IPS-NIHi11 (cell line): Measurements from ENCODE around the gene CCDC68.

Source experiments
- DNase-seq: peaks from one replicate; pipeline ENCODE4 v3.0.0; 2012; ENCODE audit warnings: mixed read lengths, low spot score

The CCDC68 gene

DNA sequence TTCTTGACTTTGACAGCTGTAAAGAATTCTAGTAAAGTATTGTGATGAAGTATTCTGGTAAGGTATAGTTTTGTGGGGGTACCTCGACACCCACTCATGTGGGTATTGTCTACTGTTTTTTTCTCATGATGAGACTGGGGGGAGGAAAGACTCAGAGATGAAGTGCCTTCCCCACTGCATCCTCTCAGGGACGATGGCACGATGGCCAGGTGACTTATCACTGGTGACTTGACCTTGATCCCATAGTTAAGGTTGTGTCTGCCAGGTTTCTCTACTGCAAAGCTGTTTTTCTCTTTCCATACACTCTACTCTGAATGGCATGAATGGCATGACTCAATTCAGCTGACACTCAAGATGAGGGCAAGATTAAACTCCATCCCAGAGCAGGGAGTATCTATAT lies 936 bp upstream of the CCDC68 start:
- DNase-seq = no peak

DNA sequence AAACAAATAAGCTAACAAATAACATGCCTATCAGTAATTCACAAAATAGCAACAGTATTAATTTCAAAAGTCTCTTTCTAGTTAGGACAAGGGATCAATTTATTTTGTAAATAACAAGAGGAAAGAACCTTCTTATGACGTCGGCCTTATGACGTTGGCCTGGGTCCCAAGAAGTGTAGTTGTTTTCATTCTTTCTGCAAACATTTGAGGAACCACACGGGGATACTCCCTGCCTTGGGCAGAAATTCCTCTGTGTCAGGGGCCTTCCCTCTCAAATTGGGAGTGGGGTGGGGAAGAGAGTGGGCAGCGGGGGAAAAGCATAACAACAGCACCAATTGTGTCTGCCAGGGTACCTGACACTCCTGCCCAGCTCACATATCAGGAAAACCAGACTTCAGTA lies 1.3 kb downstream of the CCDC68 start:
- DNase-seq = no peak

- no peak for DNase-seq
These were observed 1.9 kb downstream of the CCDC68 start for GRCh38 chr18:54957296-54957832.

GRCh38 chr18:54956506-54956905 lies 2.8 kb downstream of the CCDC68 start:
- DNase-seq = no peak

DNA sequence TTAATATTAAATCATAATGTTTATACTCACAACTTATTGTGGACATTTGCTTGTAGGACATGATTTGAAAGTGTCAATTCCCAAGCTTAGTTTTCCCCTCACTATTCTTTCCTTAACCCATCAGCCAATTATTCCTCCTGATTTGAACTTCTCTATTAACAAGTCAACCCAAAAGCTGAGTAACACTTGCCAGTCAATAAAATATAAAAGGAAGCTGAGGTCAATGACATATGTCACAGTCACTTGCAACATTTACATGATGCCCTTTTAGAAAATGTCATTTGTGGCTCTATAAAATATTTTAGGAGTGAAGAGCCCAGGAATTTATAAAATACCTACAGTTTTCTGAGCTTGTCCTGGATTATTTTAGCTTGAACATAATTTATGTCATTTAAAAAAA lies 7.2 kb downstream of the CCDC68 start:
- DNase-seq = no peak

DNA sequence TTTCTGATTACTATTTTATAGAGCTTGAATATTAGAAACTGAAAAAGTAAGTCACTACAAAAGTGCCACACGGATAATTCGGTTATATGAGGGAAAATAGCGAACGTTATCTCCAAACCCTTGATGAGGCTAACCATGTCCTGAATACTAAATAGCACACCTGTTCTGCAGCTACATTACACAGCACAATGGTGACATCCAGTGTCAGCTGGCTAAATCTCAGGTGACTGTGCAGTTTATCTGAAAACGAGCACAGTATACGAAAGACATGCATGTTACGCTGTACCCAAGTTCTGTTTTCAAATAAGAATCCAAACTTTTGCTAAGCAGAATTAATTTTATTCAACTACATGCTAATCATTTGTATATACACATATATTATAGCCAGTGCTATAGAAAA lies 9.0 kb downstream of the CCDC68 start:
- DNase-seq = no peak

DNA sequence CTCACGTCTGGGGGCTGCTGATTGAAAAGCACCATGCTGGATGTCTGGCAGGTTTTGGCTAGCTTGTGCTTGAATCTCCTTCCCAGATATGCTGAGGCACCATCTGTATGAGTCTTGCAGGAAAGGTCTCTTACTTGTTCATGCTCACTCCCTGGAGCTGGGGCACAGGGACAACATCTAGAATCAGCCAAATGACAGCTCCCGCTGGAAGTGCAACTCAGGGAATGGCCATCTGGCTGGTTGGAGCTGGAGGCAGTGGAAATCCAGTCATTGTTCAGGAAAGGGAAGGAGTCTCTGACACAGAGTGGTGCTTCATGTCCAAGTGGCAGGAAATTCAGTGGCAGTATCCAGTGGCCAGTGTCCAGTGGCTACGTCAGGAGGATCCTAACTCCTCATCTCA lies 9.7 kb downstream of the CCDC68 start:
- DNase-seq = no peak

GRCh38 chr18:54948350-54948837 lies 10.9 kb downstream of the CCDC68 start:
- no peak for DNase-seq

- no peak for DNase-seq
These were observed 12.2 kb downstream of the CCDC68 start for GRCh38 chr18:54947091-54947490.

DNA sequence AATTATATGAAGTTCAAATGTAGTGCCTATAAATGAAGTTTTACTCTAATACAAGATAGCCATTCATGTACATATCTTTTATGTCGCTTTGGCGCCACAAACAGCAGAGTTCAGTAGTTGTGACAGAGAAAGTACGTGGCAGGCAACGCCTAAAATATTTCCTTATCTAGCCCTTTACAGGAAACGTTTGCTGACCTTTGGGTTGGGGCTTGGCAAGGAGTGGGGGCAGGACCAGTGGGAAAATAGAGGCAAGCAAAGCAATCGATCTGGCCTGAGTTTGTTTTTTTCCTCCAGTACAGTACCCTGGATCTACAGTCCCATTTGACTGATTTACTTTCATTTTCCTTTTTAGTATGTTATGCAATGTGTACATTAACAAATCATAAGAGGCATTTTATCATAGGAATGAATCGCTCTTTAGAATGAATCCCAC lies 13.1 kb downstream of the CCDC68 start:
- DNase-seq = no peak

GRCh38 chr18:54945576-54946125 lies 13.6 kb downstream of the CCDC68 start:
- DNase-seq = no peak

DNA sequence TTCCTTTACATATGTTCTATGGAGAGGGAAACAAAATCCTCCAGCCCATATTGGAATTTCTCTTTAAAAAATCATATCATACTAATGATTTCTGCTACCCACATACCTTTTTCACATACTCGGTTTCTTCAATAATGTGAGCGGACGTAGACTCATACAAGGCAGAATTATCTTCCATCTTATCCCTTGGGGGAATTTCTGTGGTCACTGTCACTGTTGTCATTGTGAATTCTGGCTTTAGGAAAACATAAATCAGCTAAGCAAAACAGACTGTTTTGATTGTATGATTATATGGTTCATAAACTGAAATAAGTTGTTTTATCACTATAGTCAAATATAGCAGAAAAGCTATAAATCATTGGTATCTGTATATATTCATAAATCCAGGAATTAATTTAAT lies 16.7 kb downstream of the CCDC68 start:
- no peak for DNase-seq

GRCh38 chr18:54942144-54942543 lies 17.1 kb downstream of the CCDC68 start:
- DNase-seq = no peak

DNA sequence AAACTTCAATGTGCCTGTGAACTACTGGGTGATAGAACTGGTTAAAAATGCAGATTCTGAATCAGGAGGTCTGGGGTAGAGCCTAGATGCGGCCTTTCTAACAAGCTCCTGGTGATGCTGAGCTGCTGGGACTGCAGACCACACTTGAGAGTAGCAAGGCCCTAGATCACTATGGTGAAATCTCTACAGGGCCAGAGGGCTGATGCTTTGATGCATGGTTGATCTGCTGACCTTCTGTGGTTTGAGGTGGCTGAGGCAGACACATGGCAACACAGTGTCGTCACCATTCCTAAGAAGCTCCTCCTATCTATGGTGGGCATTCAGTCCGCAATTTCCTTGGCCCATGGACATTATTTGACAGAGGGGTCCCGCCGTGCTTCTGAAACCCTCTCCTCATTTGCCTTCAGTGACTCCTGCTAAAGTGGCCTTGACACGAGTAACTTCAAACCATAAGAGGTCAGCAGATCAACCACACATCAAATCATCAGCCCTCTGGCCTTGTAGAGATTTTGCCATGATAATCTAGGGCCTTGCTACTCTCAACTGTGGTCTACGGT lies 19.8 kb downstream of the CCDC68 start:
- no peak for DNase-seq

DNA sequence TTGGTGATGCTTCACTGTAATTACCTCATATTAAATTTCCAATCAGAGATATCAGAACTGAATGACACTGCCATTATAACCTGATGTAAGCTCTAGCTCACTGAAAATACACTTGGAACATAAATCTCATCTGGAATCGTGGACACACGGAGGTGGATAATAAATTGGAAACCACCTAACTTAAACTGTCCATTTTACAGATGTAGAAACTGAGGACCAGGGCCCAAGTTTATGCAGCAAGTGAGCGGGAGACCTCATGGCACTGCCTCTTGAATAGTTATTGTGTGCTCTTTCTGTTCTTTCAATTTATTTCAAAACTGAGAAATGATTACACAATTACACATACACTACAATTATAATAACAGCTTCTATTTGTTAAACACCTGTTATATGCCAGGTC lies 20.8 kb downstream of the CCDC68 start:
- DNase-seq = no peak

GRCh38 chr18:54932472-54932871 lies 26.8 kb downstream of the CCDC68 start:
- DNase-seq = no peak

GRCh38 chr18:54931152-54931551 lies 28.1 kb downstream of the CCDC68 start:
- no peak for DNase-seq

- DNase-seq = no peak
These were observed 31.0 kb downstream of the CCDC68 start for GRCh38 chr18:54928236-54928635.

- no peak for DNase-seq
These were observed 32.5 kb downstream of the CCDC68 start for GRCh38 chr18:54926593-54927325.

- DNase-seq = no peak
These were observed 34.3 kb downstream of the CCDC68 start for GRCh38 chr18:54924948-54925347.

DNA sequence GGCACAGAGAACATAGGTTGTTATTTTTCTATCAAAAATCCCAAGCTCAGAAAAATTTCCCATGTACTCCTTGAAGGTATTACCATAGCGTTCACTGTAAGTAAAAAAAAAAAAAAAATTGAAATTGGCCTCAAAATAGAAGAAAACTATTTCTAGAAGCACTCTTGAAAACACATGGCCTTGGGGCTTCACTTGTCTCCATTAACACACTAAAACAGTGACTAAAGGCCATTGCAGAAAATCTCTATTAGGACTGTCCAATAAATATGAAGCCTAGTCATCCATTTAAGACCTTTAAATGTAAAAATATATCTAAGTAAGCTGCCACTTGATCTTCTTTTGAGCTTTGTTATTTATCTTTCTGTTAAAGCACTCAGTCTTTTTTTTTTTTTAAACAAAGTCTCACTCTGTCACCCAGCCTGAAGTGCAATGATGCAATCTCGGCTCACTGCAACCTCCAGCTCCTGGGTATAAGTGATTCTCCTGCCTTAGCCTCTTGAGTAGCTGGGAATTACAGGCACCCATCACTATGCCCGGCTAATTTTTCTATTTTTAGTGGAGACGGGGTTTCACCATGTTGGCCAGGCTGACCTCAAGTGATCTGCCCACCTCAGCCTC lies 35.8 kb downstream of the CCDC68 start:
- no peak for DNase-seq

- DNase-seq = no peak
These were observed 39.8 kb downstream of the CCDC68 start for GRCh38 chr18:54919412-54919811.

GRCh38 chr18:54918060-54918459 lies 41.2 kb downstream of the CCDC68 start:
- DNase-seq = no peak
